NT2/D1 (cell line): ENCODE measurements around the gene RTTN.

ENCODE experiments used
- DNase-seq: peaks from one replicate; pipeline ENCODE4 v3.0.0-alpha.2; 2011; ENCODE audit warnings: low read depth, low spot score
- H3K27me3 ChIP-seq: 2 replicates; pipeline ENCODE4 v1.6.0; 2011; ENCODE audit warnings: mild to moderate bottlenecking; ENCODE audit not compliant: insufficient read length, insufficient read depth
- H3K36me3 ChIP-seq: 2 replicates; pipeline ENCODE4 v1.6.1; 2011; ENCODE audit warnings: mild to moderate bottlenecking, low read length, mixed read lengths; ENCODE audit not compliant: insufficient read depth, insufficient read length
- H3K4me1 ChIP-seq: 2 replicates; pipeline ENCODE4 v1.5.1; 2011; ENCODE audit not compliant: insufficient read depth, insufficient read length
- H3K4me3 ChIP-seq: 2 replicates; pipeline ENCODE4 v1.5.1; 2011; ENCODE audit warnings: low read depth; ENCODE audit not compliant: insufficient read length
- H3K9ac ChIP-seq: 2 replicates; pipeline ENCODE4 v1.6.0; 2011; ENCODE audit warnings: low read depth; ENCODE audit not compliant: insufficient read length
- H3K9me3 ChIP-seq: 2 replicates; pipeline ENCODE4 v1.5.1; 2011; ENCODE audit warnings: mild to moderate bottlenecking, low read length; ENCODE audit not compliant: insufficient read depth
- SUZ12 ChIP-seq: IDR thresholded peaks from 2 replicates; pipeline ENCODE4 v1.6.1; 2011; ENCODE audit not compliant: insufficient read length, insufficient read depth; ENCODE audit errors: extremely low read depth
- YY1 ChIP-seq: IDR thresholded peaks from 2 replicates; pipeline ENCODE4 v1.6.1; 2011; ENCODE audit not compliant: insufficient read length, insufficient read depth
- ZNF274 ChIP-seq: IDR thresholded peaks from 2 replicates; pipeline ENCODE4 v1.6.1; 2011; ENCODE audit warnings: mild to moderate bottlenecking, low read depth, low read length

RTTN gene

GRCh38 chr18:70031221-70031620, 174.3 kb downstream of the RTTN start:
- DNase-seq: no peak
- Histone ChIP-seq H3K36me3 (no peaks in the 10 kb centered on the region), H3K9me3 (no peaks in the 10 kb centered on the region), H3K4me3 (no peak overlapping the region), H3K27me3 (no peaks in the 10 kb centered on the region), H3K4me1 (no peaks in the 10 kb centered on the region), H3K9ac (no peak overlapping the region)
- no peak for TF ChIP-seq YY1
- no peak for TF ChIP-seq SUZ12

GRCh38 chr18:70030728-70031127, 174.8 kb downstream of the RTTN start:
- Histone ChIP-seq H3K4me3 (no peak overlapping the region), H3K9ac (no peak overlapping the region), H3K9me3 (no peaks in the 10 kb centered on the region), H3K36me3 (no peaks in the 10 kb centered on the region), H3K4me1 (no peaks in the 10 kb centered on the region), H3K27me3 (no peaks in the 10 kb centered on the region)
- DNase-seq: no peak
- TF ChIP-seq YY1: no peak
- no peak for TF ChIP-seq SUZ12
- TF ChIP-seq ZNF274: no peak

GRCh38 chr18:70029163-70029562, 176.3 kb downstream of the RTTN start:
- no peaks in the 10 kb centered on the region for H3K9me3 ChIP-seq
- no peak for DNase-seq
- TF ChIP-seq YY1 (no peak), SUZ12 (no peak), ZNF274 (no peak)
- H3K4me1 ChIP-seq: no peaks in the 10 kb centered on the region
- H3K36me3 ChIP-seq: no peaks in the 10 kb centered on the region
- H3K27me3 ChIP-seq: no peaks in the 10 kb centered on the region
- H3K9ac ChIP-seq: no peak overlapping the region
- no peak overlapping the region for H3K4me3 ChIP-seq

GRCh38 chr18:70028734-70029133, 176.8 kb downstream of the RTTN start:
- H3K36me3 ChIP-seq: no peaks in the 10 kb centered on the region
- no peaks in the 10 kb centered on the region for H3K9me3 ChIP-seq
- no peak overlapping the region for H3K9ac ChIP-seq
- H3K4me3 ChIP-seq: no peak overlapping the region
- no peak for DNase-seq
- no peaks in the 10 kb centered on the region for H3K4me1 ChIP-seq
- TF ChIP-seq YY1 (no peak), ZNF274 (no peak), SUZ12 (no peak)
- H3K27me3 ChIP-seq: no peaks in the 10 kb centered on the region

DNA sequence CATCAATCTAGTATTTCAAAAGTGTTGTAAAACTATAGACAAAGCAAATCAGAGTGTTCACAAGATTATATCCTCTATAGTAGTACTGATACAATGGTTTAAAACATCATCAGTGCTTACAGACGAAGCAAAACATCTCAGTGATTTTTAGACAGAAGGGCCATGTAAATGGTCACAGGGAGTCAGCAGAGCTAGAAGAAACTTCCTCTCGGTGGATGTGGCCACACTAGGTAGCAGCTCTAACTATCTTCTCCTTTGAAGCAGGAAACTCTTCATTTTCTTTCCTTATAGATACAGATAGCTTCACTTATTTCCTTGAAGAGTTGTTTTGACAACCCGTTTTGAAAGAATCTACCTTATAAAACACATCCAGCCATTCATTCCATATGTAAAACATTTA, 177.4 kb downstream of the RTTN start:
- Histone ChIP-seq H3K9ac (no peak overlapping the region), H3K9me3 (no peaks in the 10 kb centered on the region), H3K36me3 (no peaks in the 10 kb centered on the region), H3K4me3 (no peak overlapping the region), H3K27me3 (no peaks in the 10 kb centered on the region), H3K4me1 (no peaks in the 10 kb centered on the region)
- TF ChIP-seq ZNF274: no peak
- TF ChIP-seq YY1: no peak
- no peak for TF ChIP-seq SUZ12
- no peak for DNase-seq

- H3K4me3 ChIP-seq: no peak overlapping the region
- no peaks in the 10 kb centered on the region for H3K4me1 ChIP-seq
- DNase-seq: no peak
- H3K36me3 ChIP-seq: peaks cover under 1% of the 10 kb centered on the region
- no peaks in the 10 kb centered on the region for H3K27me3 ChIP-seq
- H3K9ac ChIP-seq: no peak overlapping the region
- TF ChIP-seq ZNF274 (no peak), YY1 (no peak), SUZ12 (no peak)
- H3K9me3 ChIP-seq: no peaks in the 10 kb centered on the region
Measured at GRCh38 chr18:70025580-70025979, 179.9 kb downstream of the RTTN start.

DNA sequence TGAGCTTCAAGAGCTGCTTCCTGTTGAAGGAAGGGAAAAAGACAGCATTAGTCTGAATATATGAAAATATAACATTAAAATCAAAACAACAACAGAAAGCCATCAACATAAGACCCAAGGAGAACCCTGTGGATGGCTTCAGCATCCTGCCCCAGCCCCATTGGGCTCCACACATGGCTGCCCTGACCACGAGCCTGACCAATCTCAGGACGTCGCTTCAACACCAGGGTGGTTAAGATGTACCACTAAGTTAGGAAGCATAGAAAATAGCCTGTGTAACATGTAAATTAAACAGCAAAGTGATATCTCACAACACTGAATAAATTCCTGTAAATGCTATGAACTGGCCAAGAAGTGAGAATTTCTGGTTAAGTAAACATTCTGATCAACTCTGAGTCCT, 180.7 kb downstream of the RTTN start:
- H3K36me3 ChIP-seq: peaks cover 2% of the 10 kb centered on the region
- no peak for DNase-seq
- no peaks in the 10 kb centered on the region for H3K9me3 ChIP-seq
- H3K4me1 ChIP-seq: no peaks in the 10 kb centered on the region
- no peak overlapping the region for H3K4me3 ChIP-seq
- TF ChIP-seq SUZ12 (no peak), ZNF274 (no peak), YY1 (no peak)
- no peaks in the 10 kb centered on the region for H3K27me3 ChIP-seq
- no peak overlapping the region for H3K9ac ChIP-seq

DNA sequence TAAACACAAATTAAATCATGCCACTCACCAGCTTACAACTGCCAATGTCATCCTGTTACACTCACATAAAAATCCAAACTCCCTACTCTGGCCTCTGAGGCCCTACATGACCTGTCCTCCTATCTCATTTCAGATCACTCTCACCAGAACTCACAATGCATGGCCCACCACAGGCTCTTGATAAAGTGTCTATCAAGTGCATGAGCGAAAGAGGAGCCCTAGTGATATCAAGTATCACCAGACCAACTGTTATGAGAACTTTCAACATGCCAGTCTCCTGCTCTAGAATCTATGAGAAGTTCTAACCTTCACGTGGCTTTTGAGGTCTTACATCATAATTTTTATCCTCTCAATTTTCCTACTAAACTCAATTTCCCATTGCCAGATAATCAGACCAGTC, 181.4 kb downstream of the RTTN start:
- no peaks in the 10 kb centered on the region for H3K9me3 ChIP-seq
- TF ChIP-seq SUZ12: no peak
- TF ChIP-seq ZNF274: no peak
- TF ChIP-seq YY1: no peak
- DNase-seq: no peak
- H3K4me3 ChIP-seq: no peak overlapping the region
- H3K36me3 ChIP-seq: peaks cover 2% of the 10 kb centered on the region
- H3K27me3 ChIP-seq: no peaks in the 10 kb centered on the region
- no peaks in the 10 kb centered on the region for H3K4me1 ChIP-seq
- no peak overlapping the region for H3K9ac ChIP-seq
